ENCODE measurements around the gene ZFP62. TPM values are rescaled to one million over a fixed set of nuclear protein-coding genes. Genes with fewer than 3 reads are reported as not detected.

ZFP62 gene
- total RNA-seq, 2 donors from 2014 or later = 37.3 to 44.6 TPM

DNA sequence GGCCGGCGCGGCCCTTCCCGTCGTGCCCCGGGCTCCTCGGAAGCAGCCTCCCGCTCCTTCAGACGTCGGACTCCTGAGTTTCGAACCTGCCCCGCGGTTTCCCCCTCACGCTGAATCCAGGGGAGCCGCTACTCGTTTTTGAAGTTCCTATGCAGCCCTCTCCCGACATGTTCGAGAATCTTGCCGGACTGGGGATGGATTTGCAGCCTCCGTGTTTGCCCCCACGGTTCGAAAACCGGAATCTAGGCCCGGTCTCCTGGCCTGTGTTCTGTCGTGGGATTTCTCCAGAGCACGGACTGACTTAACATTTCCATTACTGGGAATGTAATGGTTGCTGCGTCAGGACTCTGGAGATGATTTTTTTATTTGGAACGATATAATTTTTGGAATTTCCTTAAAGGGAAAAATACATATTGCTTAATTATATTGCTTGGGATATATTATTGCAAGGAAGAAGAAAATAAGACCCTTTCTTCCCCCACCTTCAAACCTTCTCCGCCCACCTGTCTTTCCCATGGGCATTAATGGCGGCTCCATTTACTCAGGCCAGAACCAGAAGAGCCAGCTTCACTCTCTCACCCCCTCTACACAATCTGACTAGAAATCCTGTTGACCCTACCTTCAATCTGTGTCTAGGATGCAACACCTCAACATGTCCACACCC, 50.0 kb downstream of the ZFP62 start:
- Histone ChIP-seq H3K27ac (ENCODE audit: low read depth, low read length) (peak overlapping the region; percentile 94), H3K4me1 (ENCODE audit: control insufficient read depth, insufficient read depth, low read length) (peaks cover 19% of the 10 kb centered on the region), H3K36me3 (ENCODE audit: control insufficient read depth, insufficient read depth, low read length) (no peaks in the 10 kb centered on the region), H3K27me3 (ENCODE audit: control insufficient read depth, insufficient read depth, low read length, poor library complexity, severe bottlenecking) (no peaks in the 10 kb centered on the region), H3K9me3 (ENCODE audit: control insufficient read depth, low read length) (no peaks in the 10 kb centered on the region), H3K9ac (ENCODE audit: extremely low read depth, low read length, poor library complexity, severe bottlenecking) (peak overlapping the region; percentile 50), H3K4me3 (ENCODE audit: low read length) (peak overlapping the region; percentile 93)
- TF ChIP-seq, protein P1, sequence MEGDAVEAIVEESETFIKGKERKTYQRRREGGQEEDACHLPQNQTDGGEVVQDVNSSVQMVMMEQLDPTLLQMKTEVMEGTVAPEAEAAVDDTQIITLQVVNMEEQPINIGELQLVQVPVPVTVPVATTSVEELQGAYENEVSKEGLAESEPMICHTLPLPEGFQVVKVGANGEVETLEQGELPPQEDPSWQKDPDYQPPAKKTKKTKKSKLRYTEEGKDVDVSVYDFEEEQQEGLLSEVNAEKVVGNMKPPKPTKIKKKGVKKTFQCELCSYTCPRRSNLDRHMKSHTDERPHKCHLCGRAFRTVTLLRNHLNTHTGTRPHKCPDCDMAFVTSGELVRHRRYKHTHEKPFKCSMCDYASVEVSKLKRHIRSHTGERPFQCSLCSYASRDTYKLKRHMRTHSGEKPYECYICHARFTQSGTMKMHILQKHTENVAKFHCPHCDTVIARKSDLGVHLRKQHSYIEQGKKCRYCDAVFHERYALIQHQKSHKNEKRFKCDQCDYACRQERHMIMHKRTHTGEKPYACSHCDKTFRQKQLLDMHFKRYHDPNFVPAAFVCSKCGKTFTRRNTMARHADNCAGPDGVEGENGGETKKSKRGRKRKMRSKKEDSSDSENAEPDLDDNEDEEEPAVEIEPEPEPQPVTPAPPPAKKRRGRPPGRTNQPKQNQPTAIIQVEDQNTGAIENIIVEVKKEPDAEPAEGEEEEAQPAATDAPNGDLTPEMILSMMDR (conservative IDR thresholded peaks at IDR 0.05) = no peak
- Mint-ChIP-seq H3K4me3 (peak overlapping the region; percentile 75), H3K27ac (peak overlapping the region; percentile 88), H3K27me3 (ENCODE audit: insufficient read depth) (peaks cover 5% of the 10 kb centered on the region), H3K9me3 (no peaks in the 10 kb centered on the region), H3K36me3 (ENCODE audit: low read depth) (peaks cover 16% of the 10 kb centered on the region), H3K4me1 (peaks cover 41% of the 10 kb centered on the region)
- WGBS, 2 experiments (ENCODE audit: insufficient coverage in 1 of 2, insufficient read length in 1 of 2) = 3 to 16% methylated on average over 15 to 30 of the region's 30 CpGs
- DNase-seq = no peak

DNA sequence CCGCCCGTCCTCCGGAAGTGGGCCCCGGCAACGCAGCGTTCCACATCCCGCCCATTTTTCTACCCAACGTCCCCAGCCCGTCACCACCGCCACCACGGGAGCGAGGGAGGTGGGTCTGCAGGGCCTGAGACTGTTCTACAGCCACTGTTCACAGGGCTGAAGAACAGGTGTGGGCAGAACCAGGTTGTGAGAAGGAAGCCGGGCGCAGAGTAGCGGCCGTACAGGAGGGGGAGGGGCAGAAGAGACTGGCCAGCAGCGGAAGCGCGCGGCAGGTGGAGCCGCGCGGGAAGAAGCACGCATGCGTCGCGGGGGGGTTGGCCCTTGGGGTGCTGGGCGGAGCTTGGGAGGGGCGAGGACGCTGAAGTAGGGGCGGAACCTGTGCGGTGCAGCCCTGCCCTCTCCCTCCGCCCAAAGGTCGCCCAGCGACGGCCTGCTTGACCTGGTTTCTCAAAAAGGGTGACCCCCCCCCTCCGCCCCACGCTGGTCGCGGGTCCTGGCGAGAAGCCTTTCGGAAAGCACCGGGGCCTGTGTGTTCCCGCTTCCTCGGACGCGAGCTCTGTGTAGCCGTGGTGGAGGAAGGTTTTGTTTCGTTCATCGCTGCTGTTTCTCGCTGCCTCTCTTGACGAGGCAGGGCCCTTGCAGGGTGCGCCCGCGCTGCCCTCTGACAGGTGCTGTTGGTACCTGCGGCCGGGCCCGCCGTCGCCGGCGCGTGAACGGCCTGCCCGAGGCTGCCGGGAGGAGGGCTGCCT, 50.7 kb downstream of the ZFP62 start:
- H3K36me3 Mint-ChIP-seq (ENCODE audit: low read depth) = peaks cover 20% of the 10 kb centered on the region
- peaks cover 5% of the 10 kb centered on the region for H3K27me3 Mint-ChIP-seq (ENCODE audit: insufficient read depth)
- H3K9me3 Mint-ChIP-seq = no peaks in the 10 kb centered on the region
- Histone ChIP-seq H3K36me3 (ENCODE audit: control insufficient read depth, insufficient read depth, low read length) (no peaks in the 10 kb centered on the region), H3K4me1 (ENCODE audit: control insufficient read depth, insufficient read depth, low read length) (peaks cover 19% of the 10 kb centered on the region), H3K4me3 (ENCODE audit: low read length) (peak overlapping the region; percentile 93), H3K27ac (ENCODE audit: low read depth, low read length) (peak overlapping the region; percentile 94), H3K9me3 (ENCODE audit: control insufficient read depth, low read length) (no peaks in the 10 kb centered on the region), H3K27me3 (ENCODE audit: control insufficient read depth, insufficient read depth, low read length, poor library complexity, severe bottlenecking) (no peaks in the 10 kb centered on the region), H3K9ac (ENCODE audit: extremely low read depth, low read length, poor library complexity, severe bottlenecking) (peak overlapping the region; percentile 50)
- peak; percentile 98 for DNase-seq
- H3K4me3 Mint-ChIP-seq = peak overlapping the region; percentile 75
- 0% methylated on average over 20 to 66 of the region's 66 CpGs for WGBS, 2 experiments (ENCODE audit: insufficient coverage in 1 of 2, insufficient read length in 1 of 2)
- H3K27ac Mint-ChIP-seq = peak overlapping the region; percentile 98
- peaks cover 43% of the 10 kb centered on the region for H3K4me1 Mint-ChIP-seq
- TF ChIP-seq, protein P1 (conservative IDR thresholded peaks at IDR 0.05) = no peak

DNA sequence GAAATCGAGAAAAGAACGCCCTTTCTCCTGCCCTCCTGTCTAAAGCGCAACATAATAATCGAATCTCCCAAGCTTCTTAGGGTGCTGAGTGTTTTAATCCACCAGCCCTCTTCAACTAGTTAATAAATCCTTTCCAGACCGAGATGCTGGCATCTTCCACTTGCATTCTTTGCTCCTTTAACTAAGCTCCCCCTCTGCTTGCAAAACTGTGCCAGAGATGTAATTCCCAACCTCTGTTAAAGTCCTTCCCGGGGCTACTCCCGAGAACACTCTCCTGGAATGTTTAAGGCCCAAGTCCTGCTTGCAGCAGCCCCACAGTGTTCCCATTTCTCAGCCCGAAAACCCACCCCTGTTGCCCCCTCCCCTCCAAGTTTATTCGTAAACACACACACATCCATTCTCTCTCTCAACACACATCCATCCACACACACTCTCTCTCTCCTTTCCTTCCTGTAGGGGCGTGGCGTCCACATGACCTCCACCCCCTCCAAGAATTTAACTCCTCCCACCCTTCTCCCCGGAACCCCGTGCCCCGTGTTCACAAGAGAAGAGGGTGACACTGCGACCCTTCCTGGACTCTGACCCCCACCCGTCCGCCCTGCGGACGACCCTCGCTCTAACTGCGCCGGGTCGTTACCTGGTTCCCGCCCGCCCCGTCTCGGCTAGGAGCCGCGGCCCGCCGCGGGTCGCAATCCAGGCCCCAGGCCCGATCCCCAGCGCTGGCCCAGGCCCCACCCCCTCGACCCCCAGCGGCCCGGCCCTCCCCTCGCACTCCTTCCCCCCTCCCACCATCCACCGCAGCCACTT, 51.5 kb downstream of the ZFP62 start:
- Mint-ChIP-seq H3K4me3 (peak overlapping the region; percentile 75), H3K27ac (peak overlapping the region; percentile 98), H3K36me3 (ENCODE audit: low read depth) (peaks cover 25% of the 10 kb centered on the region), H3K27me3 (ENCODE audit: insufficient read depth) (no peaks in the 10 kb centered on the region), H3K9me3 (no peaks in the 10 kb centered on the region), H3K4me1 (peaks cover 50% of the 10 kb centered on the region)
- Histone ChIP-seq H3K9me3 (ENCODE audit: control insufficient read depth, low read length) (no peaks in the 10 kb centered on the region), H3K27me3 (ENCODE audit: control insufficient read depth, insufficient read depth, low read length, poor library complexity, severe bottlenecking) (no peaks in the 10 kb centered on the region), H3K4me3 (ENCODE audit: low read length) (peak overlapping the region; percentile 93), H3K36me3 (ENCODE audit: control insufficient read depth, insufficient read depth, low read length) (no peaks in the 10 kb centered on the region), H3K9ac (ENCODE audit: extremely low read depth, low read length, poor library complexity, severe bottlenecking) (peak overlapping the region; percentile 50), H3K27ac (ENCODE audit: low read depth, low read length) (peak overlapping the region; percentile 94), H3K4me1 (ENCODE audit: control insufficient read depth, insufficient read depth, low read length) (peaks cover 22% of the 10 kb centered on the region)
- TF ChIP-seq, protein P1 (conservative IDR thresholded peaks at IDR 0.05) = no peak
- WGBS, 2 experiments (ENCODE audit: insufficient coverage in 1 of 2, insufficient read length in 1 of 2) = 8 to 29% methylated on average over 11 to 38 of the region's 40 CpGs
- DNase-seq = peak; percentile 97

Data from endodermal cell (in vitro differentiated cells).